SK-N-MC (cell line): ENCODE measurements around the gene FAM120A.

Experiments
- EZH2 ChIP-seq: fragments of 200-600 bp; sonication (generic); IDR thresholded peaks from one replicate; pipeline ENCODE4 v1.6.1; 2017; ENCODE audit warnings: antibody characterized with exemption
- FOXP2 ChIP-seq: optimal IDR thresholded peaks from 2 replicates; pipeline ENCODE3; 2011; ENCODE audit warnings: mild to moderate bottlenecking, moderate library complexity; ENCODE audit not compliant: insufficient read depth; ENCODE audit errors: extremely low read length, control extremely low read depth
- POLR2AphosphoS5 ChIP-seq: IDR thresholded peaks from 2 replicates; pipeline ENCODE4 v1.6.1; 2012; ENCODE audit warnings: mild to moderate bottlenecking, low read depth, low read length, borderline replicate concordance

- no peak for TF ChIP-seq POLR2AphosphoS5
- no peak for TF ChIP-seq EZH2
- no peak for TF ChIP-seq FOXP2
These were observed 122.0 kb downstream of the FAM120A start for GRCh38 chr9:93573516-93573828.
